ENCODE data around the gene IGF2R.

DNA sequence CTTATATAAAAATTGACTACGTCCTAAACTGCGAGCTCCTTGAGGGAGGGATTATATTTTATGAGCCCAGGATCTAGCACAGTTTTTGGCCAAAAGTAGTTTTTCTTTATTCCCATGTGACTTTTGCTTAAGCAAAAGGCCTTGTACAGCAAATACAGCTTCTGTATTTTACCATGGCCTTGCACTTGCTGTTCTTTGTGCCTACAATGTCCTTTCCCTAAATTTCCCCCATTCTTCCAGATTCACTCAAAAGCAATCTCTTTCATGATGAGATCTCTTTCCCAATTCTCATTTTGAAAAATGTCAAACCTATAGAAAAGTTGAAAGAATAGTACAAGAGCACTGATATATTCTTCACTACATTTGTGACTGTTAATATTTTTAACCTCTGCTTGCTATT is 4.8 kb upstream of the IGF2R start:
- TF ChIP-seq CTCF (IDR thresholded peaks at IDR 0.05; ENCODE audit: low read depth, low read length, poor library complexity, severe bottlenecking) (no peak), EZH2phosphoT487 (IDR thresholded peaks at IDR 0.05; ENCODE audit: borderline replicate concordance, low read length) (no peak)
